NCI-H82 treated with DMSO at 0.1 percent for 48 hours (cell line): Measurements from ENCODE around the gene AGTPBP1.
A peak's percentile ranks its signal among the peaks of the same experiment; 100 is the strongest.
"Not testable (repeated sequence)": the region's sequence is repeated elsewhere in the genome, so short reads cannot be mapped to it uniquely, and the experiment has no call there.

Source experiments
- DNase-seq: peaks from one replicate; lab custom pipeline; 2025; ENCODE audit not compliant: unreplicated experiment; lab: John Stamatoyannopoulos, UW

The AGTPBP1 gene

DNA sequence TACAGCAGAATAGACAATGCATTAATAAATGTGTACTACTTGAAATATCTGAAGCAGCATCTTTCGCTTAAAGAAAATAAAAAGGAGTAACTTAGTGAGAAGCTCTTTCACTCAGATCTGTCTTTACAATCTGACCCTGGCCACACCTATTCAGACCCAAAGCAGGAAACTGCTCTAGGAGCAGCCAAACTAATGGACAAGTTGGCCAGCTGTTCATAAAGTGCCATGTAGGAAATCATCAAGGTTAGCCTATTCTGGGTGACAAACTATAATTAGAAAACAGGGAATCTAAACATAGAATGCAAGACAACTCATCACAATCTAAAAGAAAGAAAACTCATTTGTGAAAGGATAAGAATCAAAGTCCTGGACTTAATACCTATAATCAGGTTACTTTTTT is 101.3 kb downstream of the AGTPBP1 start:
- no peak for DNase-seq

DNA sequence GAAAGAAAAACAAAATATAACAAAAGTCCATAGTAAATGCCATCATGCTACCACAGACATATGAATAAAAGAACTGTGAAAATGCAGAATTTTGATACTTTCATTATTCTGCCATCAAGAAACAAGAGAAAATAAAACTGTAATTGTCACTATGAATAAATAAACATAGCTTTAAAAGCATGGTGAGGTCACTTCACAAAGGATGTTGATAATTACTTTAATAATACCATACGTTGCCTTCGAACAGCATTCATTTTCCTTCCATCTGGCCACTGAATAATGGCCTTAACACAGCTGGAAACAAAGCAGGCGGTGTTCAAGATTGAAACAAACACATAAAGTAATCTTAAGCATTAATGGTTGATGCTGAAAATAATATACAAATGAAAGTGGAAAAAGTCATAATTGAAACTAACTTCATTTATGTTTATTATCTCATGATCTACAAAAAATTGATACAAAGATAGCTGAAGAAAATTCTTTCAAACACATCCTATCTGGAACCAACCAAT is 102.0 kb downstream of the AGTPBP1 start:
- no peak for DNase-seq

DNA sequence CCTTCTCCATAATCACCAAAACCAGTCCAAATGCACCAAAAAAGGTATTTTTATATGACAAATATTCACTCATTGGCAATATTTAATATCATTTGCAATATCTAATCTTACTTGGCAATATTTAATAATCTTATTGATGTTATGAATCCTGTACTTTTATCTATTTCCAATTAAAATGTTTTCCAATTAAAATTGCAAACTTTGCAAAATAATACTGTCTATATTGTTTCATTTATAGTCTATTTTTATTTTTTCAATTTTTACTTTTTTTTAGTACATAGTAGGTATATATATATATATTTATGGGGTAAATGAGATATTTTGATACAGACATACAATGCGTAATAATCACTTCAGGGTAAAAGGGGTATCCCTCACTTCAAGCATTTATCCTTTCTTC is 109.9 kb downstream of the AGTPBP1 start:
- no peak for DNase-seq

DNA sequence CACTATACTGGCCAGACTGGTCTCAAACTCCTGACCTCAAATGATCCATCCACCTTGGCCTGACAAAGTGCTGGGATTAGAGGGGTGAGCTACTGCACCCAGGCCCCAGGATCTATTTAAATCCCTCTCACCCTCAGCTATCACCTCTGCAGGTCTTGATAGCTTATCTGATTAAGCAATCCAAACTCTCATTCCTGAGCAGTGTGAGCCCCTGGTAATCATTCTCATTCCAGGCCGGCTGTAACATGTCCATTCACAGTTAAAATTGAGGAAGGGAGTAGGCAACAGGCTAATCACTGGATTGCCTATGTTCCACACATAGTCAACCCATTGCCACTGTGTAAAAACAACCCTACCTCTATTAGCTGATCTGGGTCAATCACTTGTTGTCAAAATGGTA is 111.1 kb downstream of the AGTPBP1 start:
- no peak for DNase-seq

DNA sequence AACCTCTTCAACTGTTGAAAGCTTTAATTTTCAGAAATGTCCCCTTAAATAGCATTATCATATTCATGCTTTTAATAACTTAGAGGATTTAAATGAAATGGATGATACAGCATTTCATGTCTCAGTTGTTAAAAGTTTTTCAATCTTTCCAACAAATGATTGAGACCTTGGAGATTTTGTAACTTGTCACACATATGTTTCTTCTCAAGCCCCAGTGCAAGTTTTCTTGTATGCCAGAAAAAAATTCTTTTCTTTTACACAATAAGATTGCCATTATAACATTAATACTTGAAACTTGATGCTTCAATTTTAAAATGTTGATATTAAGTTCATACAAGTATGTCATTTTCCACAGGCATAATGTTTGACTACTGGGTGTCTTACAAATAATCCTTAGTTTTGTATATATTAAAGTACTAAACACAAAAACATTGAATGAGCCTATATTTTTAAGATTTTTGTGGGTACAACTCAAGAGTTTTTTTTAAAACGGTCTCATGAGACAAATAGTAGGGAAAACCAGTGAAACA is 124.5 kb downstream of the AGTPBP1 start:
- DNase-seq: no peak

DNA sequence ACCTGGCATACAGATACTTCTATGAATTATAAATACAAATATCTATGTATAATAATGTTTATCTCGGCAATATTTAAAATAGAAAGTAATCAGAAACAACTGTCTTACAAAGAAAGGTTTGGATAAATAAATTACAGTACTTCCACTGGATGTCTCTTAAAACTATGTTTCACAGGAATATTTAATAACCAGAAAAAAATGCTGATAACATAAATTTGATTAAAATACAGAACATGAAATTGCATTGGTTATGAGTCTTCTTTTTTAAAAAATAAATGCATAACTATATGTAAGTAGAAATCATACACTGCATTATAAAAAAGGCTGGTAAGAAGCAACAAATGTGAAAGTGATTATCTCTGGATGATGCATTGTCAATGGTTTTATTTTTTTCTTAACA is 126.0 kb downstream of the AGTPBP1 start:
- DNase-seq: no peak

DNA sequence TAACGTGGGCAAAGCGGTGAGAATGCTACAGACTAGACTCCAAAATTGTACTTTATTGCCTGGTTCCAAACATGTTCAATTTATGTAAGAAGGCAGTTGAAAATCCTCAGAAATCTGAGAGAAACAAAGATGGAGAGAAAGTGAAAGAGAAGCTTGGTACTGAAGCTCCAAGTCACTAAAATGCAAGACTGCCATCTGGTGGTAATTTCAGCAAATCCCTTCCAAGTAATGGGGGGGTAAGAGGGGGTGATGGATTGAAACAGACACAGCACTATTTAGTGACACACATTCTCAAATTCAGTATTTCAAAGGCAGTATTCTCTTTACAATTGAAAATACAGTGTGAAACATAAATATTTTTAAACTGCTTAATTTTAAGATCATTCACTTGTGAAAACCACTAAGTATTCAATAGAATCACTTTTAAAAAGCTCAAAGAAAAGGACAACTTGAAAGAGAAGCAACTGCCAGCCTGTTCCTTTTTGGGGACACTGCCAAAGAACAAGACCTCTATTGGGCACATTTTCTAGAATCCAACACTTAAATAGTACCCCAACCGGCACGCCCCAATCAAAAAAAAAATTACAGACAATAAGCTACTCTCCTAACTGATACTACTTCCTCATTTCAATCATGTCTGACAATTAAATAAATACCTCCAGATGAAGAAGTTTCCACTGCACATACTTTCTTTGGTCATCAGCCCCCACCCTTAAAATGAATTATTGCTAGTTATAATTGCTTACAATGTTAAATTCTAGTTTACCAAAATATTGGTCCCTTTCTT is 131.5 kb downstream of the AGTPBP1 start:
- peak; percentile 54 for DNase-seq

DNA sequence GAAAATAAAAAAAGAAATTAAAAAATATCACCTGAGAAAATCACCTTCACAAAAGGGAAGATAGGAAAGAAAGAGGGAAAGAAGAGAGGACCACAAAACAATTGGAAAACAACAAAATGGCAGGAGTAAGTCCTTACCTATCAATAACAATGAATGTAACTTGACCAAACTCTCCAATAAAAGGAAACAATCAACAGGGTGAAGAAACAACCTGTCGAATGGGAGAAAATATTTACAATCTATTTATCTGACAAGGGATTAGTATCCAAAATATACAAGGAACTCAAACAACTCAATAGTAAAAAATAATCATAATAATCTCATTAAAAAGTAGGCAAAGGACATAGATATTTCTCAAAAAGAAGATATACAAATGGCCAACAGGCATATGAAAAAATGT is 135.8 kb downstream of the AGTPBP1 start:
- DNase-seq: no peak

DNA sequence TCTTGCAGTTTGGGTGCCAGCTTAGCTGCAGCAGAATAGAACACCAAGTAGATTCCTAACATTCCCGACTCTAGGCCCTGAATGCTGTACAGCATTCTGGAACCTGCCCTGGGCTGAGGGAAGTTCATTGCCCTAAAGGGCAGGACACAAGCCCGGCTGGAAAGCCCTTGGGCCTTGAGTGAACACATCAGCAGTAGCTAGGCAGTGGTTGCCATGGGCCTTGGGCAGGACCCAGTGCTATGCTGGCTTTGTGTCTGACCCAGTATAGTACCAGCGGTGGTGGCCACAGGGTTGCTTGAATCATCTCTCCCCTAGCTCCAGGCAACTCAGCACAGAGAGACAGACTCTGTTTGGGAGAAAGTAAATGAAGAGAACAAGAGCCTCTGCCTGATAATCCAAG is 137.8 kb downstream of the AGTPBP1 start:
- DNase-seq: no peak

DNA sequence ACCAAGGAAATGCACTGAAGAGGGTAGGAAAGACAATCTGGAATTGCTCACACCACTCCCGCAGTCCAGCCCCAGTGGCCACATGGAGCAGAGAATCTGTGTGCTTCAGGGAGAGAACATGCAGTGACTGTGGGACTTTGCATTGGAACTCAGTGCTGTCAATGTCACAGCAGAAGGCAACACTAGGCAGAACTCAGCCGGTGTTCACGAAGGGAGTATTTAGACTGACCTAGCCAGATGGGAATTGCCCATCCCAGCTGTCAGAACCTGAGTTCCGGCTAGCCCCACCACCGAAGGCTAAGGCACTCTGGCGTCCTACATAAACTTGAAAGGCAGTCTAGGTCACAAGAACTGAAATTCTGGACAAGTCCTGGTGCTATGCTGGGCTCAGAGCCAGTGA is 139.0 kb downstream of the AGTPBP1 start:
- no peak for DNase-seq

DNA sequence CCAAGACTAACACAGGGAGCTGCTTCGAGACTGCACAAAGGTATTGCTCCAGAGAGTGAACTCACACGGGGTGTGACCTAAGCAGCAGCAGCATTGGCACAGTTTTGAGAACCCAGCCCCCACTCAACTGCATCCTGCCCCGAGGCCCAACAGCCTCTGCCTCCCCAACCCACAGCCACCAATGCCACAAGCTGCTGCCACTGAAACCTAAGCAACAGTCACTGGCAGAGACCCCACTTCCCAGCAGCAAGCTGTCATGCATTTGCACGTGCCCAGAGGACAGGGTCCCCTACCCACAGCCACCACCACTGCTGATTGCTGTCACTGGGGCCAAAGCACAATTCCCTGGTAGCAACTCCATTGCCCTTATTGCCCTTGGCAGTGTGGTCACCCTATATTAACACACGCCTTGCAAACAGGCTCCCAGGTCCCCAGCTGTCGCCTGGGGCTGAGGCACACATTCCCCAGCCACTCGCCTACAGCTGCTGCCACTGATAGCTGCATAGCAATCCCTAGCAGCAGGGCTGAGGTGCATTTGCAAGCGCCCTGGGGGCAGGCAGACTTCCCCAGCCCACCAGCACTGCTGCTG is 141.0 kb downstream of the AGTPBP1 start:
- DNase-seq: no peak

DNA sequence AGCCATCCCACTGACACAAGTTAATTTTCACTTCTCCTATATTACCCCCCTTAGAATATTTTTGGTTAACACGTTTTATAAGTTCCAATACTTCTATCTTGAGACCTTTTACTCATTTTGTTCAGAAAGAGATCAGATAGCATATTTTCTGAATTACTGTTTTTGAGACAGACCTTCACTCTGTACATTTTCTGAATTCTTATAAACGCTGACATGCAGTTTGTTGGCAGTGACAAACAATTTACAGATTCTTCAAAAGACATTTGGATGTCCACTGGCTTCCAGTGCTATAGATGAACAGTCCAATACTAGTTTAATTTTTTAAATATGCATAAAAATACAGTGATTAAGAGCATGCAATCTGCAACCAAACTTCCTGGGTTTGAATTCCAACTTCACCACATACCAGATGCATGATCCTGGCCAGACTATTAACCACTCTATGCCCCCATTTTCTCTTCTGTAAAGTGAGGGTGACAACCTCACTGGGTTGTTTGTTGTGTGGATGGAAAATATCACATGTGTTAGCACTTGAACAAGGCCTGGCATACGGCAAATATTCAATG is 142.1 kb downstream of the AGTPBP1 start:
- no peak for DNase-seq

DNA sequence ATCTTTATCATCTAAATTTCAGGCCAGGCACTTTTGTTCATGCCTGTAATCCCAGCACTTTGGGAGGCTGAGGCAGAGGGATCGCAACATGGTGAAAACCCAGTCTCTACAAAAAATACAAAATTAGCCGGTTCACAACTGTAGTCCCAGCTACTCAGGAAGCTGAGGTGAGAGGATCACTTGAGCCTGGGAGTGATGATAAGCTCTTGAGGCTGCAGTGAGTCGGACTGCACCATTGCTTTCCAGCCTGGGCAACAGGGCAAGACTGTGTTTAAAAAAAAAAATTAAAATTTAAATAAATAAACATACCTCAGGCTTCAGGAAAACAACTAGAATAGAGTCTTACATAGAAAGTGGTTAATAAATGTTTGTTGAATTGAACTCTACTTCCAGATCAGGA is 147.4 kb downstream of the AGTPBP1 start:
- DNase-seq: no peak

DNA sequence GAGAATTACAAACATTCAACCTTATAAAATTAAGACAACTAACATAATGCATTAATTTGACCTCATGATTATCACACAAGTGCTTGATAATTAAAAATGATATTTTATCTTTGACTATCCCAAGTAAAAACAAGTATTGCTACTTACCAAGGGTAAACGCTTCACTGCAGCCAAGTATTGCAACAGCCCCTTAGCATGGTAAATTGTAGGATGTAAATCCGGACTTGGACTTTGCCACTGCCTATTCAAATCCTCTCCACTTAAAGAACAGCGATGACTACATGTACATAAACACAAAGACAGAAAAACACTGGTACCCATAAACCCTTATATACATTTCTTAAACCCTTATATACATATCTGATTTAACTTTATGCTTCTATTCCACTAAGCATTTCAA is 155.1 kb downstream of the AGTPBP1 start:
- no peak for DNase-seq

DNA sequence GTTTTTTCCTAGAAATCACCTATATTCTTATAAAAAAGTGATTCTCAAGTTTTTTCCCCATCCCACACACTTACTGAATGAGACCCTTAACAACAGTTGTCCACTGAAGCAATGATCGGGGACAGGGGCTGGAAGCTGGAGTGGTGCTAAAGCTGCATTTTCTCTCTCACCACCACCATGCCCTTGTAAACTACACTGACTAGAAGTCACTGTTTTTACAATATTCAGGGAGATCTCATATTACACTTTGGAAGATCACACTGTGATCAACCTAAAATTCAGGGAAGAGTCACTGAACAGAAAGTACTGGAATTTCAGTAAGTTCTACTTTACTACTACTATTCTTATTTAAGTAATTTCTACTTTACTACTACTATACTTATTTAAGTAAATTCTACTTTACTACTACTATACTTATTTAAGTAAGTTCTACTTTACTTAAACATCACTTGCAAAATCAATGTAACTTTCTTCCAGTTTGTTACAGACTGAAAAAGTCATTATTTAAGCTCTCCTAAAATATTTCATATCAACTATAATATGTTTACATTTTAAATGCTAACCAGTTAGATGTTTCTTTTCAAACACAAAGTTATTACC is 164.3 kb downstream of the AGTPBP1 start:
- no peak for DNase-seq

DNA sequence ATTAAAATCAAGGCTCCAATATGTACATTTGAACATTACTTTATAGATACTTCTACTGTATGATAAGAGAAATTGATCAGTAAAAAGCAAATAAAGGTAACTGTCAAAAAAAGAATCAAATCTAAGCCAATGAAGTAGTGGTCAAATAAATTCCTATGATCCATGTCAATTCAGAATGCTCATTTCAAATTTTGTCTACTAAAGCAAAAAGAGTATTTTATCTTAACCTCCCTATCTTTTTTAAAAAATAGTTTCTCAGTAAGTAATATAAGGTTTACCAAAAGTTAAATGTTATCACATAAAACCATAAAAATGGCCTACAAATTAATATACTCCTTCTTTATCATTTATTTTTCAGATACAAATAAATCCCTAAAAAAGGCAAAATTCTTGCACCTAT is 165.9 kb downstream of the AGTPBP1 start:
- DNase-seq: no peak

DNA sequence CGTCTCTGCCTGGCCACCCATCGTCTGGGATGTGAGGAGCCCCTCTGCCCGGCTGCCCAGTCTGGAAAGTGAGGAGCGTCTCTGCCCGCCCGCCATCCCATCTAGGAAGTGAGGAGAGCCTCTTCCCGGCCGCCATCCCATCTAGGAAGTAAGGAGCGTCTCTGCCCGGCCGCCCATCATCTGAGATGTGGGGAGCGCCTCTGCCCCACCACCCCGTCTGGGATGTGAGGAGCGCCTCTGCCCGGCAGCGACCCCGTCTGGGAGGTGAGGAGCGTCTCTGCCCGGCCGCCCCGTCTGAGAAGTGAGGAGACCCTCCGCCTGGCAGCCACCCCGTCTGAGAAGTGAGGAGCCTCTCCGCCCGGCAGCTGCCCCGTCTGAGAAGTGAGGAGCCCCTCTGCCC is 168.2 kb downstream of the AGTPBP1 start:
- DNase-seq: not testable (repeated sequence)

DNA sequence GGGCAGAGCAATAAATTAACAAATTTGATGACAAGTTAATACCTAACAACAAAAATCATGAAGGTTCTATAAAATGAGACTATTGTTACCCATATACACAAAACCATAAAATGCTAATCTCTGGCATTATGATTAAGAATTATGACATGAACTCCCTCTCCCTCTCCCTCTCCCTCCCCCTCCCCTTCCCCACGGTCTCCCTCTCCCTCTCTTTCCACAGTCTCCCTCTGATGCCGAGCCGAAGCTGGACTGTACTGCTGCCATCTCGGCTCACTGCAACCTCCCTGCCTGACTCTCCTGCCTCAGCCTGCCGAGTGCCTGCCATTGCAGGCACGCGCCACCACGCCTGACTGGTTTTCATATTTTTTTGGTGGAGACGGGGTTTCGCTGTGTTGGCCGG is 168.8 kb downstream of the AGTPBP1 start:
- DNase-seq: not testable (repeated sequence)

DNA sequence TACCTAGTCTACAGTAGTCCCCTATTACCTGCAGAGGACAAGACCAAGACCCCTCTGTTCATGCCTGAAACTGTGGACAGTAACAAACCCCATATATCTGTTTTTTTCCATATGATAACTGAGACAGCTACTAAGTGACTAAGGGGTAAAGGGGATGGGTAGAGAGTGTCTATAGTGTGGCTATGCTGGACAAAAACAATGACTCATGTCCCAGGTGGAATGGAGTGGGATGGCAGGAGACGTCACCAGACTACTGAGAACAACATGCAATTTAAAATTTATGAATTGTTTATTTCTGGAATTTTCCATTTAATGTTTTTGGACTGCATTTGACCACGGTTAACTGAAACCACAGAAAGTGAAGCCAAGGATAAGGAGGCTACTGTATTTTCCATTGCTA is 171.8 kb downstream of the AGTPBP1 start:
- DNase-seq: no peak

DNA sequence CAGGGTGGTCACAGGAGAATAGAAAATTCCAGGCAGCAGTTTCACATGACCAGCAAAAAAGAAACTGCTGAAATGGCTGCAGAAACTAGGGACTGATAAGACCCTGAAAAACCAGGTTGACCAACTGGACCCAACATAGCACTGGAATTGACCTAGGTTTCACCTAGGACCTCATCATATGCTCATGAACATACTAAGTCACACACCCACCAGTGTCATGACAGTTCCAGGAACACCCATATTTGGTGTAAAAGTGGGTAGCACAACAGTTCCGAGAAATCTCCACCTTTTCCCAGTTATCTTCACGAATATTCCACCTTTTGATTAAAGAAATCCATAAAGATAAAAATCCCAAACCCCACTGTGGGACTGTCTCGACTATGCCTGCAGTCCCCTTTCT is 182.2 kb downstream of the AGTPBP1 start:
- no peak for DNase-seq

DNA sequence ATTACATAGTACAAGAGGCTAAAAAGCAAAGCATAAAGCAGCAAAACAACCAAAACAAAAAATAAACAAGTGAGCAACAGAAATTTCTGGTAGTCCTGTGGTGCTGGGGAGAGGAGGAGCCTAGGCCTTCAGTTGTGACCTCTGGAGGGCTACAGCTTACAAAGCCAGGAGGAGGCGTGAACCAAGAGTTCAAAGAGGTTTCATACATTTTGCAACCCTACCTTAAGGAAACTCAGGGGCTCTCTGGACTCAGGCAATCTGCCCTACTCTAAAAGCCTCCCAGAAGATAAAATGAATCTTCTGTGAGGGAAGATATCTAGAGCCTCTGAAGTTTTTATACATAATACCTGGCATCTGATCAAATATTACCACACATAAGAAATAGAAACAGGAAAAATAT is 187.4 kb downstream of the AGTPBP1 start:
- no peak for DNase-seq

DNA sequence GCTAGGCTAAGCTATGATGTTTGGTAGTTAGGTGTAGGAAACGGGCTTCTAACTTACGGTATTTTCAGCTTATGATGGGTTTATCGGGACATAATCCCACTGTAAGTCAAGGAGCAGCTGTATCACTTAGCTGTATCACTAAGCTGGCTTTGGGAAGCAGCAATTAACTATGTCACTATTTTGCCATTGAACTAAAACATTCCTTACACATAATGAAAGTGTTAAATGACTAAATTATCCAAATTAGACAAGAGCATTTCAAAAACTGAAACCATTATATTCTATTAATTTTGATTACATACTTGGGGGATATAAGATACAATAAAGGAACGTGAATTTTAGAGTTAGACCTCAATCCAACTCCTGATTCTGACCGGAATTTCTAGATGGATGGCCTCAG is 188.3 kb downstream of the AGTPBP1 start:
- peak; percentile 19 for DNase-seq
